Measurements from ENCODE around the gene NCBP3.
"Not testable (repeated sequence)": the region's sequence is repeated elsewhere in the genome, so short reads cannot be mapped to it uniquely, and the experiment has no call there.

NCBP3 gene

DNA sequence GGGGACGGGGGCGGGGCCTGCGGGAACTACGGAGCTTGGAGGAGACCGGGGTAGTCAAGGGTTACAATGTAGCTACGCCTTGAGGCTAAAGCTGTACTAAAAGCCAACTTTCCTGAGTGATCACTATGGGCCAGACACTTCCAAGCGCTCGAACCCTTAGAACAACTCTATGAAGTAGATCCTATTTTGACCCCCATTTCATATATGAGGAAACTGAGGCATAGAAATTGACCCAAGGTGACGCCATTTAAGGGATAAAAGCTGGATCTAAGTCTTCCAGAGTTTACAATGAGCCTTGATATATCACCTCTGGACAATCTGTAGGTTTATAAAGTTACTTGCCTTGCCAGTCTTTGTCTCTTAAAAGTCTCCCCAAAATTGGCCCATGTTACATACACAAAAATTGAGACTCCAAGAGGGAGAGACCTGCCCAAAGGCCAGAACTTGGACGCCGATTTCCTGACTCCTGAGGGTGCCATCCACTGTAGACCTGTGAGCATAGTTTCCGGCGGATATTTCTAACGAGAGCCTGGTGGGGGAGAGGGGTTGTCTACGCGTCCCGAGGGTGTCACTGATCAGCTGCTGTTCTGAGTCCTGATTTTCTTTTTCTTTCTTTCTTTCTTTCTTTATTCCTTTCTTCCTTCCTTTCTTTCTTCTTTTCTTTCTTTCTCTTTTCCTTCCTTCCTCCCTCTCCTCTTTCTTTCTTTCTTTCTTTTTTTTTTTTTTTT lies 555 bp upstream of the NCBP3 start:
- DNase-seq, result peak; percentile 18

DNA sequence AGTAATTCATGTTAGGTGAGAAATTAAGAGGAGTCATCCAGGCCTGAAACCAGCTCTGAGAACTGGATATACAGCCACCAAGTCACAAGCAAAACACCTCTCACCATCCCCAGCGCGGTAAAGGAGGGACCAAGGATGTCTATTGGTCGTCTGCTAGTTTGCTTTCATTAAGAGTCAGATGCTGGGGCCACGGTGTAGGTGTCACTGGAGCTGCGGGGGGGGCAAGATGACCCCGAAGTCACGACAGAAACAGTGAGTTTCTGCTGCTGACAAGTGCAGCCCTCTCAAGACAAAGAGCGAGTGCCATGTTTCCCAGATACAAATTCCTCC lies 790 bp downstream of the NCBP3 start:
- DNase-seq, result peak; percentile 60

GRCh38 chr17:3844556-3844955 lies 1.5 kb downstream of the NCBP3 start:
- DNase-seq, result not testable (repeated sequence)

DNA sequence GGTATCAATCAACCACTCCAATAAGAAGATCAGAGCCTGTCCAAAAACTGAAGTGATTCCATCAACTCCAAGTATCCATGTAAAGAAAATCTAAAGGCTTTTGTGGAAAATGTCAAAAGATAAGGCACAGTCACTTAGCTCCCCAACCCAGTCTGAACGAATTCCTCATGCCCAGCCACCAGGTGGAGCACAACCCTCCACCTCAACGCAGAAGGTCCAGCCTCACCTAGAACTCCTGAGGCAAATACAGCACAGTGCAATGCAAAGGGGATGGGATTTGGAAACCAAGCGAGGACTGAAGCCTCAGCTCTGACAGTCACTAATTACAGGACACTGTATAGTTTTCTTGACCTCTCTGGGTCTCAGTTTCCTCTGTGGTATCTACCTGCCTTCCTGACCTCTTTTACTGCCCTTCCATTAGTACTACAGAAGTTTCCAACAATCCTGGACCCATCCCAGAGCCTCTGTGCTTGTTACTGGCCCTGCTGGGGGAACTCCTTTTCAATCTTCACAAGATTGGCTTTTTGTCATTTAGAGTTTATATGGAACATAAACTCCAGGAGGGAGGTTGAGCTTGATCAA lies 2.0 kb downstream of the NCBP3 start:
- peak; percentile 81 for DNase-seq

- no peak for DNase-seq
These were observed 7.8 kb downstream of the NCBP3 start for GRCh38 chr17:3838206-3838605.

DNA sequence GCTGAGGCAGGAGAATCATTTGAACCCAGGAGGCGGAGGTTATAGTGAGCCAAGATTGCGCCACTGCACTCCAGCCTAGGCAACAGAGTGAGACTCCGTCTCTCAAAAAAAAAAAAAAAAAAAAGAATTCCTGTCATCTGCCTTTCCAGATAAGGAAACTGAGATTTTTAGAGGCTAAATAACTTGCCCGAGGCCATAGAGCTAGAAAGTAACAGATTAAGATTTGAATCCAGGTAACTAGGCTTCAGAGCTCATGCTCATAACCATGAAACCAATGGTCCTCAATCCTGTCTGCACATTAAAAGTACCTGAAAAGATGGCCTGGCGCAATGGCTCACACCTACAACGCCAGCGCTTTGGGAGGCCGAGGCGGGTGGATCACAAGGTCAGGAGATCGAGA lies 9.5 kb downstream of the NCBP3 start:
- DNase-seq, result no peak

- DNase-seq, result peak; percentile 61
These were observed 10.4 kb downstream of the NCBP3 start for GRCh38 chr17:3835410-3836229.

DNA sequence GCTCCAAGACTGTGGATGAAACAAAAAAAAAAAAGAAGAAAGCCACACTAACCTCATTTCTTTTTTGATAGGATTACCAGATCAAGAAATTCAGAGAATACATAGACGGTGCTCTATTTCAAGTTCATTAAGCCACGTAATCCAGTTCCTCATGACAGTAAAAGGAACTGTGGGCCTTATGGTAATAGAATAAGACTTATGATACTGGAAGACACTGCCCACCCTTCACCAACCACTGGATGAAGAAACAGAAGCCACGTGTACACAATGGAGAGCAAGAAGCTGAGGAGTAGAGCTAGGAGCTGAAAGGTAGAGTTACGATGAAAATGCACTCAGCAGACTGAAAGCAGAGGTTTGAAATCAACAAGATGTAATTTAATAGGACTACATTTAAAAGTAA lies 11.2 kb downstream of the NCBP3 start:
- DNase-seq, result peak; percentile 66

DNA sequence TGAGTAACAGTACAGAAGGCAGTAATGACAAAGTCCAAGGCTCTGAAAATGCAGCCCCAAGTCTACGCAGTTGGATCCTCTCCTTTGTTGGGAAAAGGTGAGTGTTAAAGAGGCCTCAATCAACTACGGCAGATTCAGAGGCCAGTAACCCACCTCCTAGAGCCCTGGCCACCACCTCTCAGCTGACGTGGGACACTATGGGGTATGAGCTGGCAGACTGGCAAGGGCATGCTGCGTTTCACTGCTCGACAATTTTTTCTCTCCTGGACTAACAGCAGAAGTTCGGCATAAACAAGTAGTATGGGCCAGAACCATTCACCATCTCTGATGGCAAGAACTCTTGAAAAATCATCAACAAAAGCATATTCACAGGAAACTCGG lies 17.2 kb downstream of the NCBP3 start:
- no peak for DNase-seq

- DNase-seq, result no peak
These were observed 17.7 kb downstream of the NCBP3 start for GRCh38 chr17:3828151-3828851.

- peak; percentile 81 for DNase-seq
These were observed 18.8 kb downstream of the NCBP3 start for GRCh38 chr17:3827124-3827773.

- no peak for DNase-seq
These were observed 19.9 kb downstream of the NCBP3 start for GRCh38 chr17:3826191-3826590.

DNA sequence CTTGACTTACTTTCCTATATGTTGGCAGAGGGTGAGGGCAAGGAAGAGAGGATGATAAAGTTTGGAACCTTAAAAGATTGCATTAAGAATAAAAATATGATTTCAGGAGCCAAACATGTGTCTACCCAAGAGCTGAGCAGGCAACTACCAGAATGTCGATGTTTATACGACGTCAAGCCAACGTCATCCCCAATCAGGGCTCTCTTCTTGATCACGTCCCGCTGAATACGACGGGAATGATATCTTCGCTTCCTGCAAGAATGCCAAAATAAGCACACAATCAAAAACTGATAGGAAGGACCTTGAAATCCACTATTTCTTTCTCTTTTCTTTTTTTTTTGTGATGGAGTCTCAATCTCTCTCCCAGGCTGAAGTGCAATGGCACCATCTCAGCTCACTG lies 24.9 kb downstream of the NCBP3 start:
- DNase-seq, result no peak

GRCh38 chr17:3818786-3819185 lies 27.3 kb downstream of the NCBP3 start:
- no peak for DNase-seq

DNA sequence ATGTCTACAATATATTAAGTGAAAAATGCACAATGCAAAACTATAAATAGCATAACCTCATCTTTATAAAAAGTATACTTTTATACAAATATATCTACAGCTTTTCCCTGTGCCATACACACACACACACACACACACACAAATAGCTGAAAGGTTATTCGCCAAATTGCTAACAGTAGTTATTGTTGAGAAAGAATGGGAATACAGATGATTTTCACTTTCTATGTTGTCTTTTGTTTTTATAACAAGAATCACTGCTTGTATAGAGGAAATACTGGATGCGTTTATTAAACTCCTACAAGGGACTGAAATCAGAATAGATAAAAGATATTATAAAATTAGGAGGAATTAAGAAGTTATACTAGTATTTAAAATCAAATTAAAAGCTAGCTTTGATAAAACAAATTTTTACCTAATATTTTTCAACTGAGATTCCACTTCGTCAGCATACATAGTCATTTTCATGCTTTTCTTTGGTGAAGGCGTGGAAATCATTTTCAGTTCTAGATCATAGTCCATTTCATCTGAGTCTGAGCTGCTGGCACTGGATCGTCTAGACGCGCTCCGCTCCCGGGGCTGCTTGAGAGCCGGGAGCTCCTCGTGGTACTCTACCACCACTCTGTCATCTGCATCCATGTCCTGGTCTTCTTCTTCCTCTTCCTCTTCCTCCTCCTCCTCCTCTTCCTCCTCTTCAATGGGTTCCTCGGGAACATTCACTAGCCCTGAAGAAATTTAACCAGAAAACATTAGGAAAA lies 28.0 kb downstream of the NCBP3 start:
- DNase-seq, result no peak

- no peak for DNase-seq
These were observed 30.1 kb downstream of the NCBP3 start for GRCh38 chr17:3815925-3816324.

- no peak for DNase-seq
These were observed 30.9 kb downstream of the NCBP3 start for GRCh38 chr17:3815122-3815521.

- DNase-seq, result no peak
These were observed 31.7 kb downstream of the NCBP3 start for GRCh38 chr17:3814361-3814760.

DNA sequence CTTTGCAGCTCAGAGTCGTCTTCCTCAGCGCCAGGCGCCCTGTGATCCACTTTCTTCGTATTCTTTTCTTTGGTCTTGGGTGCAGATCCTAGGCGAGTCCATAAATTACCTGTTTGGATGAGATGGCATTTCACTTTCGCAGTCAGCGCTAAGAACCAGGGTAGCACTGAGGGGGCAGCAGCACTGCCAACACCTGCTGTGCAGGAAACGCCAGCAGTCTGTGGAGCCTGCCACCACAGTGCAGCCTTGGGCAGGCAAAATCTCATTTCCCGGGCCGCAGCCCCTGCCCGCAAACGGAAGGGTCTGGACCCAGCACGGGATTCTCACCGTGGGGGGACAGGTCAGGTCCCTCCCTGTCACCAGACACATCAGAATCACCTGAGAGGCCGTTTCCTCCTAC lies 32.9 kb downstream of the NCBP3 start:
- DNase-seq, result no peak

DNA sequence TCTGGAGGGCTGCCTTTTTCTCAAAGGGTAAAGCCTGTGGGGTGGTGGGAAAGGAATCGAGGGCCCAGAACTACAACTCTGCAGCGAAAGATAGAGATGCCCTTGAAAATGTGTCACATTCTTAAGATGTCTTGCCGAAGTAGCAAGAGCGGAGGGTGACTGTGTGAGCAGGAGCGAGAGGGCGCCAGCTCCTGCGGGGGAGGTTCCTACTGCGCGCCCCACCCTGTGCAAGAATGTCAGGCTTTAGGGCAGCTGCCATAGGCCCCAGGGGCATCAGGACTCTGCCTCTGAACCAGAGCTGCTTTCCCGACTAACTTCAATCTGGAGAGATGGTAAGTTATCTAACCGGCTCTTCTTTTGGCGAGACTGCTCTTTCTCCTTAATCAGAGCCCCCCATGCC lies 33.3 kb downstream of the NCBP3 start:
- DNase-seq, result no peak

DNA sequence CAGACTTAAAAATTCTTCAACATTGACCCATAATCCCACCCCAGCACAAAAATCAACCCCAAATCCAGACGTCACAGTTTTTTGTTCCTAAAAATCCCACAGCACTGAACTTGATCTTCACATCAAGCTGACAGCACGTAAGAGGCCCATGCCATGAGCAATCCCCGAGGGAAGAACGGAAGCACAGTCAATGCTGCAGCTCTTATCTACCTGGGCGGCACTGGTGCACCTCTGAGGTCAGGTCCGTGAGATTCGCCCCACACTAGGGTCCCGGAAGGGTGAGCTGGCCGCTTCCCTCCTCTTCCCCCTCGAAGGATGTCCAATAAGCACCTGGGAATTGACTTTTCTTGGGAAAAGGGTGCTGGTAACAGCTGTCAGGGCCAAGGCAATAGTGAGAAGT lies 33.8 kb downstream of the NCBP3 start:
- no peak for DNase-seq

- no peak for DNase-seq
These were observed 36.0 kb downstream of the NCBP3 start for GRCh38 chr17:3810019-3810418.
